HepG2 (cell line): ENCODE measurements around the gene STK40. TPM values are rescaled to one million over a fixed set of nuclear protein-coding genes. Genes with fewer than 3 reads are reported as not detected.
A peak's percentile ranks its signal among the peaks of the same experiment; 100 is the strongest.

Experiments
- AHDC1 ChIP-seq: sonication (generic); formaldehyde crosslinking; IDR thresholded peaks from 2 replicates; pipeline ENCODE4 v1.5.1; 2020; ENCODE audit warnings: mild to moderate bottlenecking, missing genetic modification reagents, borderline replicate concordance
- CTCF ChIP-seq: sonication (generic); formaldehyde crosslinking; IDR thresholded peaks from 2 replicates; pipeline ENCODE4 v1.5.0; 2020; ENCODE audit warnings: mild to moderate bottlenecking, missing genetic modification reagents, moderate library complexity
- FOSL2 ChIP-seq: sonication (generic); formaldehyde crosslinking; IDR thresholded peaks from 2 replicates; pipeline ENCODE4 v1.4.0; 2020; ENCODE audit warnings: missing genetic modification reagents
- FOXA3 ChIP-seq: IDR thresholded peaks from 2 replicates; pipeline ENCODE4 v1.6.1; 2016; ENCODE audit warnings: missing genetic modification reagents, missing compliant biosample characterization
- GATAD2A ChIP-seq: IDR thresholded peaks from 2 replicates; pipeline ENCODE4 v1.6.1; 2016
- GMEB1 ChIP-seq: sonication (generic); formaldehyde crosslinking; IDR thresholded peaks from 2 replicates; pipeline ENCODE4 v1.5.1; 2020; ENCODE audit warnings: missing genetic modification reagents, mild to moderate bottlenecking, borderline replicate concordance
- HOMEZ ChIP-seq: IDR thresholded peaks from 2 replicates; pipeline ENCODE4 v1.6.1; 2016; ENCODE audit warnings: low read depth
- KDM2A ChIP-seq: sonication (generic); formaldehyde crosslinking; IDR thresholded peaks from 2 replicates; pipeline ENCODE4 v1.4.0; 2020; ENCODE audit warnings: low read depth, missing genetic modification reagents, borderline replicate concordance
- MEF2D ChIP-seq: sonication (generic); formaldehyde crosslinking; IDR thresholded peaks from 2 replicates; pipeline ENCODE4 v1.5.1; 2020; ENCODE audit warnings: mild to moderate bottlenecking, missing genetic modification reagents
- RAD21 ChIP-seq: fragments of 450-650 bp; formaldehyde crosslinking; IDR thresholded peaks from 2 replicates; pipeline ENCODE4 v1.5.0; 2020; ENCODE audit warnings: mild to moderate bottlenecking
- SAP130 ChIP-seq: IDR thresholded peaks from 2 replicates; pipeline ENCODE4 v1.6.1; 2016; ENCODE audit warnings: low read depth
- SMC3 ChIP-seq: IDR thresholded peaks from 2 replicates; pipeline ENCODE4 v1.6.1; 2011; ENCODE audit warnings: low read length, improper control_type of control experiment
- TEAD3 ChIP-seq: optimal IDR thresholded peaks from 2 replicates; pipeline ENCODE3; 2016; ENCODE audit warnings: borderline replicate concordance
- THAP11 ChIP-seq: IDR thresholded peaks from 2 replicates; pipeline ENCODE4 v1.6.1; 2016; ENCODE audit warnings: missing biosample characterization, missing genetic modification reagents
- ZBTB21 ChIP-seq: sonication (generic); formaldehyde crosslinking; IDR thresholded peaks from 2 replicates; pipeline ENCODE4 v1.4.0; 2020; ENCODE audit warnings: missing genetic modification reagents
- ZNF143 ChIP-seq: sonication (generic); formaldehyde crosslinking; IDR thresholded peaks from 2 replicates; pipeline ENCODE4 v1.4.0; 2020; ENCODE audit warnings: missing genetic modification reagents
- ZNF34 ChIP-seq: sonication (generic); formaldehyde crosslinking; IDR thresholded peaks from 2 replicates; pipeline ENCODE4 v1.4.0; 2020; ENCODE audit warnings: mild to moderate bottlenecking, missing genetic modification reagents, borderline replicate concordance
- ZNF567 ChIP-seq: sonication (generic); formaldehyde crosslinking; IDR thresholded peaks from 2 replicates; pipeline ENCODE4 v1.8.1; 2023; ENCODE audit warnings: mild to moderate bottlenecking, missing genetic modification reagents, borderline replicate concordance
- ZNF580 ChIP-seq: IDR thresholded peaks from 2 replicates; pipeline ENCODE4 v1.6.1; 2016; ENCODE audit warnings: low read depth, borderline replicate concordance
- ZNF788 ChIP-seq: sonication (generic); formaldehyde crosslinking; IDR thresholded peaks from 2 replicates; pipeline ENCODE4 v1.5.0; 2020; ENCODE audit warnings: mild to moderate bottlenecking, missing genetic modification reagents, borderline replicate concordance
- polyA plus RNA-seq, 8 experiments: library from polyadenylated mRNA; depleted of rRNA in 3 of 8; stranded (reverse) in 7 of 8; unstranded in 1 of 8; fragments of >200 nt; fragmentation: Illumina TruSeq in 4 of 8; extraction: Trizol in 4 of 8; gene quantifications; 2 replicates each; pipeline versions ENCODE4 v1.2.1 to v1.2.3, GENCODE V29; 2011 to 2016; ENCODE audit warnings: low read depth in 4 of 8, missing spikeins in 1 of 8, mixed read lengths in 1 of 8; ENCODE audit not compliant: insufficient read depth in 1 of 8
- total RNA-seq, 5 experiments: library from RNA; depleted of rRNA; stranded (reverse); fragments of >200 nt; fragmentation: Illumina TruSeq; extraction: Trizol; gene quantifications; 2 replicates each; pipeline ENCODE4 v1.2.3, GENCODE V29; 2016; ENCODE audit warnings: low read depth in 1 of 5

The STK40 gene
- total and polyA plus RNA-seq, 2 of the 13 experiments (the other 11 are each of a cell fraction or from before 2014, with no cell fraction given) = 33.8 to 35.1 TPM

- TF ChIP-seq AHDC1 (CRISPR knock-in tag) (no peak), ZNF788 (CRISPR knock-in tag) (0 out of 2 replicates have a peak, but pooled peaks have one; percentile 39), SMC3 (peak; percentile 76), ZNF34 (CRISPR knock-in tag) (no peak), MEF2D (CRISPR knock-in tag) (no peak), ZNF580 (CRISPR knock-in tag) (peak; percentile 25; the same call in 1 of the 2 replicates), THAP11 (CRISPR knock-in tag) (peak; percentile 66), TEAD3 (peak; percentile 15), KDM2A (CRISPR knock-in tag) (no peak), ZNF143 (no peak), FOSL2 (peak; percentile 29; the same call in 1 of the 2 replicates), CTCF (CRISPR knock-in tag) (peak; percentile 97), RAD21 (CRISPR knock-in tag) (peak; percentile 88), SAP130 (peak; percentile 45), ZBTB21 (CRISPR knock-in tag) (no peak), ZNF567 (CRISPR knock-in tag) (no peak), GMEB1 (CRISPR knock-in tag) (no peak), HOMEZ (CRISPR knock-in tag) (0 out of 2 replicates have a peak, but pooled peaks have one; percentile 20), GATAD2A (CRISPR knock-in tag) (0 out of 2 replicates have a peak, but pooled peaks have one; percentile 22), FOXA3 (CRISPR knock-in tag) (0 out of 2 replicates have a peak, but pooled peaks have one; percentile 6)
Observed at GRCh38 chr1:36420836-36421317, 35.2 kb upstream of the STK40 start (continued).
